ENCODE measurements around the gene OSBPL3.

DNA sequence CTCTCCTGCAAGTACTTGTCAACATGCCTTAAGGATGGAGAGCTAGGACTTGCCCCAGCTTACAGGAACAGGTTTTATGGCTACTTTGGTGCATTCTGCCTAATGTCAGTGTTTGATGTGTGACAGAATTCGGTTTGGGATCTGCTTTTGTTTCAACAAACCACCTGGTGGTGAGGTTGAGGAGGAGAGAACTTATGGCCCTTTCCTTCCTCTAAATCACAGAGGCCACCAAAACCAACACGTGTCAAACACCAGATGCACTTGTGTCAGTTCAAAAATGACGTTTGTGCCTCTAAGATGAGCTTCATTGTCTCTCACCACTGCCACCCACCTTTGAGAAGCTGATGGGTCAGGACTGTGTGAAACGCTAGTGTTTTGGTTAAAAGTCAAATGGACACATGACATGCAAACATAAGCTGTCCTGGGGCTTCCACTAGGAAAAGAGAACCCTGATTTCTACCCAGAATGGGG is 83.9 kb downstream of the OSBPL3 start:
- TF ChIP-seq, protein P1, sequence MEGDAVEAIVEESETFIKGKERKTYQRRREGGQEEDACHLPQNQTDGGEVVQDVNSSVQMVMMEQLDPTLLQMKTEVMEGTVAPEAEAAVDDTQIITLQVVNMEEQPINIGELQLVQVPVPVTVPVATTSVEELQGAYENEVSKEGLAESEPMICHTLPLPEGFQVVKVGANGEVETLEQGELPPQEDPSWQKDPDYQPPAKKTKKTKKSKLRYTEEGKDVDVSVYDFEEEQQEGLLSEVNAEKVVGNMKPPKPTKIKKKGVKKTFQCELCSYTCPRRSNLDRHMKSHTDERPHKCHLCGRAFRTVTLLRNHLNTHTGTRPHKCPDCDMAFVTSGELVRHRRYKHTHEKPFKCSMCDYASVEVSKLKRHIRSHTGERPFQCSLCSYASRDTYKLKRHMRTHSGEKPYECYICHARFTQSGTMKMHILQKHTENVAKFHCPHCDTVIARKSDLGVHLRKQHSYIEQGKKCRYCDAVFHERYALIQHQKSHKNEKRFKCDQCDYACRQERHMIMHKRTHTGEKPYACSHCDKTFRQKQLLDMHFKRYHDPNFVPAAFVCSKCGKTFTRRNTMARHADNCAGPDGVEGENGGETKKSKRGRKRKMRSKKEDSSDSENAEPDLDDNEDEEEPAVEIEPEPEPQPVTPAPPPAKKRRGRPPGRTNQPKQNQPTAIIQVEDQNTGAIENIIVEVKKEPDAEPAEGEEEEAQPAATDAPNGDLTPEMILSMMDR (IDR thresholded peaks at IDR 0.05) = peak; percentile 22
- no peak for TF ChIP-seq EZH2 (IDR thresholded peaks at IDR 0.05; ENCODE audit: borderline replicate concordance, insufficient read depth, low read depth, low read length, poor library complexity, severe bottlenecking)

Data from B cell (primary cell).